Astrocyte (in vitro differentiated cells and primary cell): Measurements from ENCODE around the gene BMPR1A. TPM values are rescaled to one million over a fixed set of nuclear protein-coding genes. Genes with fewer than 3 reads are reported as not detected.

Experiments used
- DNase-seq: peaks from one replicate; pipeline ENCODE4 v3.0.0-alpha.2; 2010; ENCODE audit warnings: low read depth
- FAIRE-seq: peaks from 2 replicates; lab custom pipeline; 2011; peaks lifted over from hg19 to GRCh38; lab: Jason Lieb, UNC
- H2AFZ ChIP-seq: 2 replicates; pipeline ENCODE4 v1.6.0; 2012; ENCODE audit warnings: low read depth, low read length, inconsistent platforms
- H3K27ac ChIP-seq: 2 replicates; pipeline ENCODE4 v1.5.1; 2011; ENCODE audit warnings: low read depth, low read length, inconsistent platforms
- H3K27me3 ChIP-seq: 2 replicates; pipeline ENCODE4 v1.6.0; 2011; ENCODE audit warnings: low read length, inconsistent platforms; ENCODE audit not compliant: insufficient read depth
- H3K36me3 ChIP-seq: 2 replicates; pipeline ENCODE4 v1.5.1; 2011; ENCODE audit warnings: low read length, inconsistent platforms; ENCODE audit not compliant: insufficient read depth
- H3K4me1 ChIP-seq: 2 replicates; pipeline ENCODE4 v1.5.1; 2011; ENCODE audit warnings: low read length, inconsistent platforms; ENCODE audit not compliant: insufficient read depth
- H3K4me2 ChIP-seq: 2 replicates; pipeline ENCODE4 v1.6.0; 2012; ENCODE audit warnings: low read length, inconsistent platforms
- H3K4me3 ChIP-seq: 2 replicates; pipeline ENCODE4 v1.5.1; 2011; ENCODE audit warnings: low read depth, mild to moderate bottlenecking, low read length, inconsistent platforms; ENCODE audit not compliant: insufficient read depth
- H3K79me2 ChIP-seq: 2 replicates; pipeline ENCODE4 v1.6.0; 2012; ENCODE audit warnings: mild to moderate bottlenecking, low read length, inconsistent platforms; ENCODE audit not compliant: insufficient read depth
- H3K9ac ChIP-seq: 2 replicates; pipeline ENCODE4 v1.6.0; 2012; ENCODE audit warnings: mild to moderate bottlenecking, low read length, inconsistent platforms
- H3K9me3 ChIP-seq: 2 replicates; pipeline ENCODE4 v1.5.1; 2012; ENCODE audit warnings: low read depth, mild to moderate bottlenecking, low read length, inconsistent platforms; ENCODE audit not compliant: insufficient read depth
- H4K20me1 ChIP-seq: 2 replicates; pipeline ENCODE4 v1.6.0; 2012; ENCODE audit warnings: low read length, inconsistent platforms; ENCODE audit not compliant: insufficient read depth
- H3K27ac Mint-ChIP-seq: one replicate; pipeline ENCODE4 v1.8.0; 2021; ENCODE audit warnings: mild to moderate bottlenecking, mixed read lengths; ENCODE audit not compliant: unreplicated experiment
- H3K27me3 Mint-ChIP-seq: one replicate; pipeline ENCODE4 v1.8.0; 2021; ENCODE audit warnings: low read depth, mixed read lengths; ENCODE audit not compliant: unreplicated experiment
- H3K36me3 Mint-ChIP-seq: one replicate; pipeline ENCODE4 v1.8.0; 2021; ENCODE audit warnings: low read depth, mixed read lengths; ENCODE audit not compliant: unreplicated experiment
- H3K4me1 Mint-ChIP-seq: one replicate; pipeline ENCODE4 v1.8.0; 2021; ENCODE audit warnings: low read depth, mixed read lengths; ENCODE audit not compliant: unreplicated experiment
- H3K4me3 Mint-ChIP-seq: one replicate; pipeline ENCODE4 v1.8.0; 2021; ENCODE audit warnings: mild to moderate bottlenecking, moderate library complexity, mixed read lengths; ENCODE audit not compliant: unreplicated experiment
- H3K9me3 Mint-ChIP-seq: one replicate; pipeline ENCODE4 v1.8.0; 2021; ENCODE audit warnings: mild to moderate bottlenecking, mixed read lengths; ENCODE audit not compliant: unreplicated experiment
- EZH2 ChIP-seq: IDR thresholded peaks from 2 replicates; pipeline ENCODE4 v1.6.1; 2012; ENCODE audit warnings: mild to moderate bottlenecking, low read length, inconsistent platforms; ENCODE audit not compliant: insufficient read depth
- total RNA-seq: library from RNA; stranded (reverse); gene quantifications from 2 replicates; pipeline ENCODE4 v1.2.1, GENCODE V29; 2021
- TF ChIP-seq, protein P1 (sequence below): IDR thresholded peaks from 2 replicates; pipeline ENCODE4 v1.5.1; 2011; ENCODE audit warnings: low read depth, mild to moderate bottlenecking, inconsistent platforms, low read length, moderate library complexity; ENCODE audit not compliant: insufficient read depth

Gene BMPR1A
- total RNA-seq, 1 donor from 2014 or later, result 52.2 TPM

DNA sequence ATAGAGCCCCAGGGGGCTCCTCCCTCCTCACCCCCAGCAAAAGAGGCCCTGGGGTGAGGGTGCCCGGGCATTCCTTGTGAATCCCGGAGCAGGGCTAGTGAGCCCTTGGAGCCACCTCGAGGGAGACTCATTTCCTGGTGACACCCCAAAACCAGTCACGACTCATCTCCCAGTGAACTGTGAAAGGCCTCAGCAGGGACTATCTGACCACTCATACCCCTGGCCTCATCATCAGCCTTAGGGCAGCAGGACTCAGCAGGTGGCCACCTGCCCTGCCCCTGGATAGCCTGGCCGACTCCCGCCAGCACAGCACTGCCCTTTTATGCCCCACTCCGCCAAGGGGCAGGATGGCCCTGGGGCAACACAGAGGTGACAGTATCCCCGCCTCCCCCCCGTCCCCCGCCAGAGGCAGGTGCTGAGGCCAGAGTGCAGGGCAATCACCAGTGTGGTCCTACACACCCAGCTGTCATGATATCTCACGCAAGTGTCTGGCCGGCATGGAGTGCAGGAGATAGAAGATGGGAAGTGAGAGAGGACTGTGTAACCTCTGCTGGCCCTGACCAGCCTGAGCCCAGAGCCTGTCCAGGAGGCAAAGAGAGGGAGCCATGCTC lies 205.2 kb downstream of the BMPR1A start:
- no peak for DNase-seq
- Histone ChIP-seq H3K27ac (no peak overlapping the region), H3K79me2 (no peaks in the 10 kb centered on the region), H3K4me3 (no peak overlapping the region), H4K20me1 (no peaks in the 10 kb centered on the region), H3K9me3 (no peaks in the 10 kb centered on the region), H3K36me3 (no peaks in the 10 kb centered on the region), H3K9ac (no peak overlapping the region), H3K27me3 (no peaks in the 10 kb centered on the region), H3K4me1 (peaks cover 24% of the 10 kb centered on the region), H2AFZ (no peak overlapping the region), H3K4me2 (no peak overlapping the region)
- Mint-ChIP-seq H3K4me3 (no peak overlapping the region), H3K27me3 (peaks cover 5% of the 10 kb centered on the region), H3K36me3 (peaks cover 3% of the 10 kb centered on the region), H3K4me1 (peaks cover 11% of the 10 kb centered on the region), H3K9me3 (no peaks in the 10 kb centered on the region), H3K27ac (no peak overlapping the region)
- no peak for FAIRE-seq
- no peak for TF ChIP-seq EZH2
- TF ChIP-seq, protein P1, sequence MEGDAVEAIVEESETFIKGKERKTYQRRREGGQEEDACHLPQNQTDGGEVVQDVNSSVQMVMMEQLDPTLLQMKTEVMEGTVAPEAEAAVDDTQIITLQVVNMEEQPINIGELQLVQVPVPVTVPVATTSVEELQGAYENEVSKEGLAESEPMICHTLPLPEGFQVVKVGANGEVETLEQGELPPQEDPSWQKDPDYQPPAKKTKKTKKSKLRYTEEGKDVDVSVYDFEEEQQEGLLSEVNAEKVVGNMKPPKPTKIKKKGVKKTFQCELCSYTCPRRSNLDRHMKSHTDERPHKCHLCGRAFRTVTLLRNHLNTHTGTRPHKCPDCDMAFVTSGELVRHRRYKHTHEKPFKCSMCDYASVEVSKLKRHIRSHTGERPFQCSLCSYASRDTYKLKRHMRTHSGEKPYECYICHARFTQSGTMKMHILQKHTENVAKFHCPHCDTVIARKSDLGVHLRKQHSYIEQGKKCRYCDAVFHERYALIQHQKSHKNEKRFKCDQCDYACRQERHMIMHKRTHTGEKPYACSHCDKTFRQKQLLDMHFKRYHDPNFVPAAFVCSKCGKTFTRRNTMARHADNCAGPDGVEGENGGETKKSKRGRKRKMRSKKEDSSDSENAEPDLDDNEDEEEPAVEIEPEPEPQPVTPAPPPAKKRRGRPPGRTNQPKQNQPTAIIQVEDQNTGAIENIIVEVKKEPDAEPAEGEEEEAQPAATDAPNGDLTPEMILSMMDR, result no peak

DNA sequence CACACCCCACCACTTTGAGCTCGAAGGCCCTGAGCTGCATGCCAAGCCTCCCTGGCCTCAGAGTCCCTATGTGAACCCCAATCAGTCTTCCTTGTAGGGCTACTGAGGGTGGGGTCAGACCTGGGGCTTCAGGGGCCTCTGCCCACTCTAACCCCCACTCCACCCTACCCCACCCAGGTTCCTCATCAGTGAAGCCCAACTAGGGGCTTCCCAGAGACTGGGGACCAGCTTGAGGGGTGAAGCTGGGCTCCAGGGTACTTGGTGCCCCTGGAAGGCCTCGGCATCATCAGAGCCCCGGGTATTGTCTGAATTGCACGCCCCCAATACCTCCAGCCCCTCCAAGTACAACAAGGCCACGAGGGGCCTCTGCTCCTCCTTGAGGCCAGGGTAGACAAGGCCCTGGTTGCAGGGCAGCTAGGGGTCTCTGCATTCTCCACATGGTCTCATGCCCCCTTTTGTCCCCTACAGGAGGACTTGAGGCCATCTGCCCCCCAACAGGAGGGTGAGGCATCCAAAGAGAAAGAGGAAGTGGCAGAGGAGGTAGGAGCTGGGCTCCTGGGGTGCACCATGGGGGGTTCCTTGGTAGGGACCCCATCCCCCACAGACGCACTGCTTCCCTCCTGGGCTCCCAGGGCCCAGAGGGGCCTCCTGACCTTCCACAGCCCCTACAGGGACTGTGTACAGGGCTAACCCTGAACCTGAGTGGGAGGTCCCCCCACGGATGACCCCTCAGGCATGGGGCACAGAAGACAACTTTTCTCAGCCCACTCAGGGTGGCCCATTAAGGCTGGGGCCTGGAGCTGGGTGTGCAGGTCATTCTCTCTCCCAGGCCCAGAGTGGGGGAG lies 205.9 kb downstream of the BMPR1A start:
- Histone ChIP-seq H3K4me3 (no peak overlapping the region), H3K27me3 (no peaks in the 10 kb centered on the region), H3K4me1 (peaks cover 27% of the 10 kb centered on the region), H3K36me3 (no peaks in the 10 kb centered on the region), H2AFZ (no peak overlapping the region), H3K79me2 (no peaks in the 10 kb centered on the region), H4K20me1 (no peaks in the 10 kb centered on the region), H3K9me3 (no peaks in the 10 kb centered on the region), H3K27ac (no peak overlapping the region), H3K4me2 (no peak overlapping the region), H3K9ac (no peak overlapping the region)
- no peak for FAIRE-seq
- Mint-ChIP-seq H3K27ac (no peak overlapping the region), H3K9me3 (no peaks in the 10 kb centered on the region), H3K4me3 (no peak overlapping the region), H3K4me1 (peaks cover 12% of the 10 kb centered on the region), H3K27me3 (peaks cover 6% of the 10 kb centered on the region), H3K36me3 (peaks cover 3% of the 10 kb centered on the region)
- TF ChIP-seq, protein P1, result no peak
- no peak for TF ChIP-seq EZH2
- no peak for DNase-seq

DNA sequence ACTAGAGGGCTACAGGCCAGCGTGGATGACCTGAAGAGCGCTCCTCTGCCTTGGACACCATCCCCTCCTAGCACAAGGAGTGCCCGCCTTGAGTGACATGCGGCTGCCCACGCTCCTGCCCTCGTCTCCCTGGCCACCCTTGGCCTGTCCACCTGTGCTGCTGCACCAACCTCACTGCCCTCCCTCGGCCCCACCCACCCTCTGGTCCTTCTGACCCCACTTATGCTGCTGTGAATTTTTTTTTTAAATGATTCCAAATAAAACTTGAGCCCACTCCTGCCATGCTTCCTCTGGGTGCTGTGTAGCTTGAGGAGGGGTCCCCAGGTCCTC lies 206.5 kb downstream of the BMPR1A start:
- TF ChIP-seq, protein P1, result no peak
- TF ChIP-seq EZH2, result no peak
- Mint-ChIP-seq H3K36me3 (peaks cover 3% of the 10 kb centered on the region), H3K4me3 (no peak overlapping the region), H3K4me1 (peaks cover 12% of the 10 kb centered on the region), H3K27ac (no peak overlapping the region), H3K27me3 (peaks cover 9% of the 10 kb centered on the region), H3K9me3 (no peaks in the 10 kb centered on the region)
- no peak overlapping the region for H3K27ac ChIP-seq
- no peaks in the 10 kb centered on the region for H3K9me3 ChIP-seq
- no peaks in the 10 kb centered on the region for H3K79me2 ChIP-seq
- no peaks in the 10 kb centered on the region for H3K36me3 ChIP-seq
- no peak overlapping the region for H2AFZ ChIP-seq
- H3K4me3 ChIP-seq, result no peak overlapping the region
- H3K27me3 ChIP-seq, result no peaks in the 10 kb centered on the region
- peaks cover 27% of the 10 kb centered on the region for H3K4me1 ChIP-seq
- DNase-seq, result no peak
- no peak for FAIRE-seq
- H4K20me1 ChIP-seq, result no peaks in the 10 kb centered on the region
- no peak overlapping the region for H3K9ac ChIP-seq
- no peak overlapping the region for H3K4me2 ChIP-seq
